Measurements from ENCODE around the gene COX7B2. TPM values are rescaled to one million over a fixed set of nuclear protein-coding genes. Genes with fewer than 3 reads are reported as not detected.

The COX7B2 gene
- total RNA-seq, 1 donor from 2014 or later = not detected

- no peaks in the 10 kb centered on the region for H3K9me3 Mint-ChIP-seq
Observed at GRCh38 chr4:46946919-46947536, 38.0 kb upstream of the COX7B2 start.

GRCh38 chr4:46945062-46945461, 36.0 kb upstream of the COX7B2 start:
- no peaks in the 10 kb centered on the region for H3K36me3 ChIP-seq
- no peaks in the 10 kb centered on the region for H3K4me1 ChIP-seq
- no peaks in the 10 kb centered on the region for H3K27me3 ChIP-seq
- TF ChIP-seq, protein P1, sequence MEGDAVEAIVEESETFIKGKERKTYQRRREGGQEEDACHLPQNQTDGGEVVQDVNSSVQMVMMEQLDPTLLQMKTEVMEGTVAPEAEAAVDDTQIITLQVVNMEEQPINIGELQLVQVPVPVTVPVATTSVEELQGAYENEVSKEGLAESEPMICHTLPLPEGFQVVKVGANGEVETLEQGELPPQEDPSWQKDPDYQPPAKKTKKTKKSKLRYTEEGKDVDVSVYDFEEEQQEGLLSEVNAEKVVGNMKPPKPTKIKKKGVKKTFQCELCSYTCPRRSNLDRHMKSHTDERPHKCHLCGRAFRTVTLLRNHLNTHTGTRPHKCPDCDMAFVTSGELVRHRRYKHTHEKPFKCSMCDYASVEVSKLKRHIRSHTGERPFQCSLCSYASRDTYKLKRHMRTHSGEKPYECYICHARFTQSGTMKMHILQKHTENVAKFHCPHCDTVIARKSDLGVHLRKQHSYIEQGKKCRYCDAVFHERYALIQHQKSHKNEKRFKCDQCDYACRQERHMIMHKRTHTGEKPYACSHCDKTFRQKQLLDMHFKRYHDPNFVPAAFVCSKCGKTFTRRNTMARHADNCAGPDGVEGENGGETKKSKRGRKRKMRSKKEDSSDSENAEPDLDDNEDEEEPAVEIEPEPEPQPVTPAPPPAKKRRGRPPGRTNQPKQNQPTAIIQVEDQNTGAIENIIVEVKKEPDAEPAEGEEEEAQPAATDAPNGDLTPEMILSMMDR (IDR thresholded peaks at IDR 0.05) = no peak
- peak overlapping the region; percentile 29 for H2AFZ ChIP-seq (replicated peaks)
- H3K4me3 ChIP-seq = no peak overlapping the region
- H3F3A ChIP-seq (ENCODE audit: low read depth) = no peaks in the 10 kb centered on the region
- H3K9me3 Mint-ChIP-seq = no peaks in the 10 kb centered on the region
- no peak overlapping the region for H3K4me3 Mint-ChIP-seq
- H3K27ac ChIP-seq = no peak overlapping the region
- no peak overlapping the region for H3K27ac Mint-ChIP-seq
- no peaks in the 10 kb centered on the region for H3K27me3 Mint-ChIP-seq (ENCODE audit: insufficient read depth, low read depth)
- peaks cover 4% of the 10 kb centered on the region for H3K4me1 Mint-ChIP-seq
- H3K4me2 ChIP-seq = no peak overlapping the region
- H3K79me2 ChIP-seq (ENCODE audit: low read depth) = no peaks in the 10 kb centered on the region
- no peaks in the 10 kb centered on the region for H3K9me3 ChIP-seq (ENCODE audit: low read depth)
- no peak for DNase-seq (ENCODE audit: low spot score)
- H3K9ac ChIP-seq = no peak overlapping the region
- H3K36me3 Mint-ChIP-seq = no peaks in the 10 kb centered on the region
- no peaks in the 10 kb centered on the region for H4K20me1 ChIP-seq (ENCODE audit: low read depth)

More at GRCh38 chr4:46946919-46947536, 38.0 kb upstream of the COX7B2 start:
- Mint-ChIP-seq H3K4me1 (peaks cover 4% of the 10 kb centered on the region), H3K27me3 (ENCODE audit: insufficient read depth, low read depth) (no peaks in the 10 kb centered on the region), H3K27ac (no peak overlapping the region), H3K4me3 (no peak overlapping the region), H3K36me3 (no peaks in the 10 kb centered on the region)
- Histone ChIP-seq H3K36me3 (no peaks in the 10 kb centered on the region), H3F3A (ENCODE audit: low read depth) (no peaks in the 10 kb centered on the region), H3K4me2 (no peak overlapping the region), H4K20me1 (ENCODE audit: low read depth) (no peaks in the 10 kb centered on the region), H2AFZ (replicated peaks) (no peak overlapping the region), H3K27me3 (no peaks in the 10 kb centered on the region), H3K79me2 (ENCODE audit: low read depth) (no peaks in the 10 kb centered on the region), H3K27ac (no peak overlapping the region), H3K9ac (no peak overlapping the region), H3K4me1 (no peaks in the 10 kb centered on the region), H3K4me3 (no peak overlapping the region), H3K9me3 (ENCODE audit: low read depth) (no peaks in the 10 kb centered on the region)
- no peak for DNase-seq (ENCODE audit: low spot score)
- TF ChIP-seq EZH2 (IDR thresholded peaks at IDR 0.05) (no peak), EZH2phosphoT487 (IDR thresholded peaks at IDR 0.05) (no peak)
- TF ChIP-seq, protein P1 (IDR thresholded peaks at IDR 0.05) = no peak

DNA sequence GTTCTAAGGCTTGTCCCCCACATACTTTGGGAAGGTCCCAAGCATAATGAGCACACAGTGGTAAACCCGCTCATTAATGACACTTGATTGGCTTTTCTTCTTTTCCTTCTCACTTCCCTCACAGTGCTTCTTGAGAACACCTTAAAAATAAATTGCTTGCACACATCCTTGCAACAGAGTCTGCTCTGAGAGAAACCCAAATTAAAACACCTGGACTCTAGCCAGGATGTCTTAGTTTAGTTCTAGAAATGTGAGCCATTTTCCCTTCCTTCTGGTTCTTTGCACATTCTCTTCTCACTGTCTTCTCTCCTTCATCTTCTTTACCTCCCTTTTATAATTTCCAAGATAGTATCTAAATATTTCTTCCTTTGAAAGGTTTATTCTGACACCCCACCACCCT, 35.3 kb upstream of the COX7B2 start:
- no peak overlapping the region for H3K4me3 Mint-ChIP-seq

More for the DNA sequence above, 35.3 kb upstream of the COX7B2 start:
- H3K4me1 ChIP-seq = no peaks in the 10 kb centered on the region
- H3K4me3 ChIP-seq = no peak overlapping the region
- H3F3A ChIP-seq (ENCODE audit: low read depth) = no peaks in the 10 kb centered on the region
- Mint-ChIP-seq H3K27ac (no peak overlapping the region), H3K9me3 (no peaks in the 10 kb centered on the region), H3K4me1 (peaks cover 4% of the 10 kb centered on the region), H3K36me3 (no peaks in the 10 kb centered on the region), H3K27me3 (ENCODE audit: insufficient read depth, low read depth) (no peaks in the 10 kb centered on the region)
- no peak overlapping the region for H2AFZ ChIP-seq (replicated peaks)
- TF ChIP-seq EZH2phosphoT487 (IDR thresholded peaks at IDR 0.05) (no peak), EZH2 (IDR thresholded peaks at IDR 0.05) (no peak)
- TF ChIP-seq, protein P1 (IDR thresholded peaks at IDR 0.05) = no peak
- no peaks in the 10 kb centered on the region for H4K20me1 ChIP-seq (ENCODE audit: low read depth)
- no peaks in the 10 kb centered on the region for H3K27me3 ChIP-seq
- DNase-seq (ENCODE audit: low spot score) = no peak
- H3K36me3 ChIP-seq = no peaks in the 10 kb centered on the region
- H3K27ac ChIP-seq = no peak overlapping the region
- no peak overlapping the region for H3K4me2 ChIP-seq
- no peaks in the 10 kb centered on the region for H3K79me2 ChIP-seq (ENCODE audit: low read depth)
- no peak overlapping the region for H3K9ac ChIP-seq
- no peaks in the 10 kb centered on the region for H3K9me3 ChIP-seq (ENCODE audit: low read depth)
